ENCODE data around the gene JPH3.
"Not testable (repeated sequence)": the region's sequence is repeated elsewhere in the genome, so short reads cannot be mapped to it uniquely, and the experiment has no call there.

Gene JPH3

DNA sequence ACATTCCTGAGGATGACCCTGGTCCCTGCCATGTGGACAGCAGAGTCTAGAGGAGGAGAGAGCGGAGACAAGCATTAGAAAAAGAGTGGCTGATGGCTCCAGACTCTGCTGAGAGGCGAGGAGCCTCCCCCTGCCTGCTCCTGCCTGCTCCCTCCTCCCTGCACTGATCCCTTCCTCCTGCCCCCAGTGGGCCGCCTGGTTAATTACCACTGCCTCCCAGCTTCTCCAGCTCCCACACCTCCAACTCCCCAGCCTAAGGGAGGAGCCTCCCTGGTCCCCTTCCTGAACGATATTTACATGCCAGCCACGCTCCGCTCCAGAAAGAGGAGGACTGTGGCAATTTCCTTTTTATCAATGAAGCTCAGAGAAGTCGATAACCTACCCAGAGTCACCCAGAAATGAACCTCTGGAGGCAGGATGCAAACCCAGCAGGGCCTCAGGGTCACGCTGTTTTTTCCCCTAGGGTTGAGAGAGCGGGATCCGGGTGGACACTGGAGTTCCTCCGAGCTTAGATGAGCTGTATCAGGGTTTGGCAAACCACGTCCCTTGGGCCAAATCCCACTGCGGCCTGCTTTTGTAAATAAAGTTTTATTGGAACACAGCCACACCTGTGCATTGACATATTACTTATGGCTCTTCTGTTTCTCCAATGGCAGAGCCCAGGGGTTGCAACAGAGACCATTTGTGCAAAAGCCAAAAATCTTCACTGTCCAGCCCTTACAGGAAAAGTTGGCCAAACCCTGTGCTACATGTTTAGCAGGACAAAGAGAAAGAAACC is 27.1 kb upstream of the JPH3 start:
- DNase-seq = no peak

DNA sequence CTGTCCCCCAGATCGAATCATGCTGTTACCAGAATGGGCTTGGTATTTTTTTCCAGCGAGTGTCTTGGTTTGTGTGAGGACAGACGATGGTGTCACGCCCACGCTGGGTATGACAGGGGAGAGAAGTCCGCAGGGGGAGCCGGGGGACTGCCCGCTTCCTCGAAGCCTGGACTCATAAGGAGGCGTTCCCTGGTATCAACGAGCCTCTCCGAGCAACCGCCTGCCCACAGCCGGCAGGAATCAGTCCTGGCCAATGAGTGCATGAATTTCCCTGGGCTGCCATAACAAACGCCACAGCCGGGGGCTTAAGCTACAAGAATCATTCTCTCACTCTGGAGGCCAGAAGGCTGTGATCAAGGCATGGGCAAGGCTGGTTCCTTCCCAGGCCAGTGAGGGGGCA is 26.1 kb upstream of the JPH3 start:
- no peak for DNase-seq

DNA sequence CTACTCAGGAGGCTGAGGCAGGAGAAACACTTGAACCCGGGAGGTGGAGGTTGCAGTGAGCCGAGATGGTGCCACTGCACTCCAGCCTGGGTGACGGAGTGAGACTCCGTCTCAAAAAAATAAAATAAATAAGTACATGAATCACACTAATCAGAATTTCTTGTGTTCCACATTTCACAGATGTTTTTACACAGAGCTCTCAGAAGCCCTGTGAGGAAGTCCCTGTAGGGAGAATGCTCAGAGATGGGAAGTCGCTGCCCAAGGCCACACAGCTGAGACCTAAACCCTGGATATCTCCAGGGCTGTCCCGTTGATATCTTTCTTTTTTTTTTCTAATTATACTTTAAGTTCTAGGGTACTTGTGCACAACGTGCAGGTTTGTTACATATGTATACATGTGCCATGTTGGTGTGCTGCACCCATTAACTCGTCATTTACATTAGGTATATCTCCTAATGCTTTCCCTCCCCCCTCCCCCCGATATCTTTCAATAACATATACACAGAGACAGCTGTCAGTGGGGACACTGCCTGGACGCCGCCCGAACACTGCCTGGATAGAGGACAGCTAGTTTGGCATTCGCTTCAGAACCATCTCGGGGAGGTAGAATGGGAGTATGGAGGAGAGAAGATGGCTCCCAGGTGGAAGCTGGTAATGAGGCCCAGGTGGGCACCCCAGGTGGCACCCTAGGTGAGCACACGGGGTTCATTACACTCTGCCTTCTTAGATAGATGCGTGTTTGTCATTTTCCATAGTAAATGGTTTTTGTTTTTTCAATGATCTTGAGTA is 24.0 kb upstream of the JPH3 start:
- not testable (repeated sequence) for DNase-seq

DNA sequence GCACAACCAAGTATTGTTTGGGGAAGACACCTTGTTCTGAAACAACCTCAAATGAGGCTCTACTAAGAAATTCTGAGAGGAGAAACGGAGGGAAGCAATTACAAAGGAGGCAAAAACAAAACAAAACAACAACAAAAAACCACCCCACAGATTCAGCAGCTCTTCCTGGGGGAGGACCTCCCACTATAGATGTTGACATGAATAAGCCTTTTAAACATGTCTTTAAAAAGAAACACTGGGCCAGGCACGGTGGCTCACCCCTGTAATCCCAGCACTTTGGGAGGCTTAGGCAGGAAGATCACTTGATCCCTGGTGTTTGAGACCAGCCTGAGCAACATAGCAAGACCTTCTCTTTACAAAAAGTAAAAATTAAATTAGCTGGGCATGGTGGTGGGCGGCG is 22.6 kb upstream of the JPH3 start:
- no peak for DNase-seq

GRCh38 chr16:87580855-87581261 is 21.4 kb upstream of the JPH3 start:
- DNase-seq = peak; percentile 85

DNA sequence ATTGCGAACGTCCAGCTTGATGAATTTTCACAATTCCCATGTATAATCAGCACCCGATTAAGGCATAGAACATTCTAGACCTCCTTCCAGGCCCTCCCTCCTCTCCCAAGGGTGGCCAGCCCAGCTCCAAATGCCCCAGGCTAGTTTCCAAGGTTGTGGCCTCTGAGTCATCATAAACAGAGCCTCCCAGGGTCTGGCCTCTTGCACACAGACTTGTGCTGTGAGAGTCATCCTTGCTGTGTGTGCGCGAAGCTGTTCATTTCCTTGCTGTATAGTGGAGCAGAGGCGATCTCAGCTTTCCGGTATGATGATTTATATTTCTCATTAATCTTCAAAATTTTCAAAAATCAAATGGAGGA is 20.5 kb upstream of the JPH3 start:
- peak; percentile 97 for DNase-seq

DNA sequence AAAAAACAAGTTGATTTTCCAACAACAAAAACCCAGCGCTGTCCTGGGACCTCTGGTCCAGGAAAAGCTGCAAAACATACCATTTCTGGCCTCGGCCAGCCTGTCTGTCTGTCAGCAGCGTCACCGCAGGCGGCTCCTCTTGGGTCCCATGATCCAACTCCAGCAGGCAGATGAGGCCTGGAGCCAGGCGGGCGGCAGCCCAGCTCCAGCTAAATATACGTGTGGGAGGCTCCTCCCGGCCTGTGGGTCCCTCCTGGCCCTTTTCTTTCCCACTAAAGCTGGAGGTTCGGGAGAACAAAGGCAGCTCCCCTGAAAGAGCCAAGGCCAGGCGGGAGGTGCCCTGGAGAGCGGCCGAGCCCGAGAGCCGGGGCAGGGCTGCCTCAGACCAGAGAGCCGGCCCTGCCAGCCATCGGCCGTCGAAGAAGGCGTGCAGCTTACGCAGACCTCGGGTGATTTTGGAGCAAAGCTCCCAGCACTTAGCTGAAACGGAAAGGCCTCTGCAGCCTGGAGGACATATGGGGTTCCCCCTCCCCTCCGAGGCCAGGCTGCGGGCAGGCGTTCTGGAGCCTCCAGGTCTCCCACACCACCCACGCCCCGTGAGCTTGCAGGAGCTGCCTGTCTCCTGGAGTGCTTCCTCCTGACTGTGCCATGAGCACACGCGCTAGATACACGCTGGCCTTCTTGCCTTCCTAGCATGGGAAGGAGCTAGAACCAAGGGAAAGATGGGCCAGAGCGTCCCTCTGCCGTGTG is 19.9 kb upstream of the JPH3 start:
- DNase-seq = peak; percentile 85

- no peak for DNase-seq
Observed at GRCh38 chr16:87582966-87583325, 19.4 kb upstream of the JPH3 start.

DNA sequence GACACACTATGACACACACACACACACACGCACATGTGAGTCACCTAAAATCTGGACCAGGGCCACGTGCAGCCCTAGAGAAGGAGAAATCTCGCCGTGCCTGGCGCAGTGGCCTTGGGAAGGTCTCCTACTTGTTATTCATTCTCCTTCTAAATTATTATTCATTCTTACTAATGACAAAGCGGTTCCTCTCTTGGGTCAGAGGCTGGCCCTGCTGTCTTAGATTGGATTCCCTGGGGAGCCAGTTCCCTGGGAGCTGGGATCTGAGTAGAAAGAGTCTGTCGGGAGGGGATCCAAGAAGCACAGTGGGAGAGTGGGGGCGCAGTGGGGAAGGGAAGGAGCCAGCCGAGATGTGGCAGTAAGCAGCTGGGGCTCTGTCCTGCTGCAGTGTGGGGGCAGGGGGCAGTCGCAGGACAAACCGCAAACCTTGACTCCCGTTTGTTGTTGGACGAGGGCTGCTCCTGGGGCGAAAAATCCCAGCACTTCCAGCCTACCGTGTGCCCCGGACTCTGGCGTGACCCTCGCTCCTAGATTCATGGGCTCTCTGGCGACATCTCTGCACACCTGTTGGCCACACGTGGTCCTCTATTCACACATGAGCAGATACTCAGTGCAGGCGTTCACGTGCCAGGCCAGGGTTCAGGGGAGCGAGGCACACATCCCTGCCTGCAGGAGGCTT is 18.7 kb upstream of the JPH3 start:
- no peak for DNase-seq

DNA sequence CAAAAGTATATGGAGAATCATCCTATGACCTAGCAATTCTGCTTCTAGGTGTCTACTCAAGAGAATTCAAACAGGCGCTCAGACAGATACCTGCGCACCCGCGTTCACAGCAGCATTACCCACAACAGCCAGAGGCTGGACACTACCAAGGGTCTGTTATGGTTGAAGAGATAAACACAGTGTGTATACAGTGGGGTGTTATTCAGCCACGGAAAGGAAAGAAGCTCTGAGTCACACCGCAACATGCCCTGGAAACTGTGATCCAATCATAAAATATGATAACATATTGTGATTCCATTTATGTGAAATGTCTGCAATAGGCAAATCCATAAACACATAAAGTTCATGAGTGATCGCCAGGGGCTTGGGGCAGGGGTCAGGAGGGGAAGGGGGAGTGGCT is 18.0 kb upstream of the JPH3 start:
- peak; percentile 17 for DNase-seq

GRCh38 chr16:87584975-87585374 is 17.3 kb upstream of the JPH3 start:
- no peak for DNase-seq

DNA sequence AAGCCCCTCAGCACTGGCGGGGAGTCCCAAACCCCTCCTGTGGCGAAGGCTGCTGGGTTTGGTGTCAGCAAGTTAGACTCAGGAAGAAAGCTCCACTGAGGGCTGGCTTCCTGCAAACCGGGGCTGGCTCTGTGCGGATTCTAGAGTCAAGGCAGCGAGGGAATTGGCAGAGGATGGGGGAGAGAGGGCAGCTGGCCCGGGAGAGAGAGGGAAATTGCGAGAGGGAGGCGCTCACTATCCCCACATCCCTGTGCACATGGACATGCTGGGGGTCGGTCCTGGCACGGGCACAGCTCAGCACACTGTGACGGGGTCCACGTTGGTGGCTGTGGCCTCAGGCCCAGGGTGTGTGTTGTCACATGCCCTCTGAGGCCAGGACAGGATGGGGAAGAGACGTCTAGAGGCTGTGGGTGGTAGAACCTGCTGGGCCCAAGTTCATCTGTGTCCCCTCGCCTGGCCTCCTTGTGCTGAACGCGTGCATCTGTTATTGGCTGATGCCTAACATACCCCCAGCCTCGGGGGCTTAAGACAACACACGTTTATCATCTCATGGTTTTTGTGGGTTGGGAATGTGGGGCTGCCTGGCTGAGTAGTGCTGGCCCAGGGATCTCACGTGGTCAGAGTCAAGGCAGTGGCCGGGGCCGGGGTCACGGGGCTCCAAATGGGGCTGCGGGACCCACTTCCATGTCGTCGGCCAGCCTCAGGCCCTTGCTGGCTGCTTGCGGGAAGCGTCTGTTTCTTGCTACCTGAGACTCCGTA is 16.7 kb upstream of the JPH3 start:
- no peak for DNase-seq

DNA sequence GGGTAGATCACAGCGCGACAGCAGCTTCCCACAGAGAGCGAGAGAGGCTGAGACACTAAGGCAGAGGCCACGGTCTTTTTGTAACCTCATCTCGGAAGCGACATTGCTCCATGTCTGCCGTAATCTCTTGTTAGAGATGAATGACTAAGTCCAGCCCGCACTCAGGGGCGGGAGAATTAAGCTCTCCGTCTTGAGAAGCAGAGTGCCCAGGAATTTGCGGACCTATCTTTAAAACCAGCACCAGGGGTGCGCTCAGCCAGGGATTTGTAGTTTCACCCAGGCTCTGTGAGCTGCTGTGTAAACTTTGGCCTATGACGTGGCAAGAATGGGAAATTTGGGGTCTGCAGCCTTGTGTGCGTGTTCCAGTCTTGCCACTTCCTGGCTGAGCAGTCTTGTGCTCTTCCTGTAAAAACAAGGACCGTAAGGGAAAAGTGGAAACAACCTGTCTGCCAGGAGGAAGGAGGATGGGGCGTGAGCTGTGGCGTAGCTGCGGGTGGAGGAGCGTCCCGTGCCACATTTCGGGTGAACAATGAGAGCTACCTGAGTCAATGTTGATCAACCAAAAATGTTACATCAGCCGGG is 16.0 kb upstream of the JPH3 start:
- DNase-seq = no peak

DNA sequence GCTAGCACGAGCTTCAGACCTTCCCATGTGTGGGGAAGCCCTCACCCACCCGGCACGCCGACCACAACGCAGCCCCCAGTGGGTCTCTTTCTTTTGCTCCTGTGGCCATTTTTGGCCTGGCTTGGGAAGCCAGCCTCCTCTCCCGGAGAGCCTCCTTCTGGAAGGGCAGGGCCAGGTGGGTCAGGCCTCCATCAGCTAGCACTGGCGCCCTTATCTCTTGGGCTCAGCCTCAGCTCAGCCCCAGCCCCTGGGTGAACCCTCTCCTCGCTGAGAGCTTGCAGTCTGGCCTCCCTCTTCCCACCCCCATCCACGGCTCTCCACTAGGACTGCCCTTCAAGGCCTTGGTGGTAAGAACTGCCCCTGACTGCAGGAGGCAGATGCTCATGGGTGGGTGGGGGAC is 14.7 kb upstream of the JPH3 start:
- DNase-seq = no peak

DNA sequence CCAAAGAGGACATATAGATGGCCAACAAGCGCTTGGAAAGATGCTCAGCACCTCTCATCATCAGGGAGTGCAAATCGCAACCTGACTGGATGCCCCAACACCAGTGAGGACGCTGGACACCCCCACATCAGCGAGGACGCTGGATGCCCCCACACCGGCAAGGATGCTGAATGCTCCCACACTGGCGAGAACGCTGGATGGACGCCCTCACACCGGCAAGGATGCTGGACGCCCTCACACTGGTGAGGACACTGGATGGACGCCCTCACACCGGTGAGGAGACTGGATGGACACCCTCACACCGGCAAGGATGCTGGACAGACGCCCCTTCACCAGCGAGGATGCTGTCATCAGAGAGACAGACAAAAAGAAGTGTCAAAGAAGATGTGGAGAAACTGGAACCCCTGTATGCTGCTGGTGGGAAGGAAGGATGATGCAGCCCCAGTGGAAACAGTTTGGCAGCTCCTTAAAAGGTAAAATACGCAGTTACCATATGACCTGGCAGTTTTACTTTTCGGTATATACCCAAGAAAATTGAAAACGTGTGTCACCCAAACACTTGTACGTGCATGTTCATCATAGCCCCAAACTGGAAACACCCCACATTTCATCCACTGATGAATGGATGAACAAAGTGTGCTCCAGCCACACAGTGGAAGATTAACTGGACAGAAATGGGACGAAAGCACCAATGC is 10.1 kb upstream of the JPH3 start:
- DNase-seq = no peak

GRCh38 chr16:87593710-87594258 is 8.5 kb upstream of the JPH3 start:
- DNase-seq = no peak

DNA sequence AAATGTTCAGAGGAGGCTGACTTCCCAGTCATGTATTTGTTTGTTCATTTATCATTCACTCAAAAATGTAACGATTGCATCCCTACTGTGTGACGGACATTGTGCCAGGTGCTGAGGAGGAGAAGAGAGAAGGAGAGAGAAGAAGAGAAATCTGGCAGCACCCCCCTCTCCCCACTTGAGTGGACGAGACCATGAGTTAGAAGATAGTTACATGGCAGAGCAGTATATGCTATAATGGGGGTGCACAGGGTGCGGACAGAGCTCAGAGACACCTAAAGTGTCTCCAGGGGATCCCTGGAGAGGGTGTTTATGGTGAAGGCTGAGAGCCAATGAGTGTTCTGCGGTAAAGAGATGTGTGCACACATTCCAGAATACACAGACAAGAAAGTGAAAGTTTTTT is 6.6 kb upstream of the JPH3 start:
- no peak for DNase-seq

GRCh38 chr16:87597324-87597830 is 4.9 kb upstream of the JPH3 start:
- no peak for DNase-seq

- DNase-seq = no peak
Observed at GRCh38 chr16:87598431-87598830, 3.9 kb upstream of the JPH3 start.

DNA sequence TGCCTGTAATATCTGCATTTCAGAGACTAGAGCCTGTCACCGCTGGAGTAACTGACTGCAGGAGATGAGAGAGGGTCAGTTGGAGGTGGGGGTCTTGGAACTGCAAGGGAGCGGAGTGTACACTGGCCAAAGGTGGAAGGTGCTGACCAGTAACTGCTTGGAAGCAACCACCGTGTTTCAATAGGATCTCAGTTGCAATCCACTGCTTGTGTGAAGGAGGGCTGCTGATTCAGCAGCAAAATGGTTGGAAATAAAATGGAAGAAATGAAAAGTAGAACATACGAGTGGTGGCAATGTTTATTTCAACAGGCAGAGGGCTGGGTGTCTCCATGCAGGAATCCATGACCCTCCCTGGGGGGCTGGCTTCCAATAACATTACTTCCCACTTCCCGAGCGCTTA is 2.1 kb upstream of the JPH3 start:
- no peak for DNase-seq

- DNase-seq = no peak
Observed at GRCh38 chr16:87601401-87601981, 817 bp upstream of the JPH3 start.

Measured in NCI-H226 (cell line).